Measurements from ENCODE around the gene HOXA4.

Gene HOXA4

GRCh38 chr7:27169658-27170425, 39.3 kb upstream of the HOXA4 start:
- DNase-seq = no peak

GRCh38 chr7:27168265-27168947, 37.8 kb upstream of the HOXA4 start:
- no peak for DNase-seq

GRCh38 chr7:27167916-27168264, 37.3 kb upstream of the HOXA4 start:
- no peak for DNase-seq

- no peak for DNase-seq
Observed at GRCh38 chr7:27166531-27167505, 36.3 kb upstream of the HOXA4 start.

GRCh38 chr7:27165996-27166530, 35.5 kb upstream of the HOXA4 start:
- no peak for DNase-seq

GRCh38 chr7:27165089-27165995, 34.8 kb upstream of the HOXA4 start, which contains the start of gene HOXA9:
Gene HOXA9, minus strand, starts transcription at chr7:27165537. Its CDS starts 80 bp downstream, at chr7:27165457.
- DNase-seq = no peak

- DNase-seq = no peak
Observed at GRCh38 chr7:27164367-27165088, 34.0 kb upstream of the HOXA4 start.

- DNase-seq = no peak
Observed at GRCh38 chr7:27164045-27164366, 33.4 kb upstream of the HOXA4 start.

- DNase-seq = no peak
Observed at GRCh38 chr7:27163288-27164044, 32.9 kb upstream of the HOXA4 start.

- no peak for DNase-seq
Observed at GRCh38 chr7:27162561-27163287, 32.2 kb upstream of the HOXA4 start.

GRCh38 chr7:27161721-27162560, 31.4 kb upstream of the HOXA4 start:
- DNase-seq = no peak

- peak in 2 of 14 donors; percentile 30 to 54 for DNase-seq
Observed at GRCh38 chr7:27161214-27161720, 30.7 kb upstream of the HOXA4 start.

- peak; percentile 15 to 90 (median 74) for DNase-seq
Observed at GRCh38 chr7:27160546-27161213, 30.1 kb upstream of the HOXA4 start.

GRCh38 chr7:27160145-27160545, 29.6 kb upstream of the HOXA4 start:
- DNase-seq = no peak

GRCh38 chr7:27159266-27160144, 28.9 kb upstream of the HOXA4 start:
- DNase-seq = no peak

GRCh38 chr7:27158436-27159265, 28.1 kb upstream of the HOXA4 start:
- DNase-seq = no peak
